Midbrain (tissue), 1 donor: Measurements from ENCODE around the gene OSM.
"Not testable (repeated sequence)": the region's sequence is repeated elsewhere in the genome, so short reads cannot be mapped to it uniquely, and the experiment has no call there.

ENCODE experiments used
- DNase-seq: peaks from one replicate; lab custom pipeline; 2025; lab: John Stamatoyannopoulos, UW

The OSM gene

DNA sequence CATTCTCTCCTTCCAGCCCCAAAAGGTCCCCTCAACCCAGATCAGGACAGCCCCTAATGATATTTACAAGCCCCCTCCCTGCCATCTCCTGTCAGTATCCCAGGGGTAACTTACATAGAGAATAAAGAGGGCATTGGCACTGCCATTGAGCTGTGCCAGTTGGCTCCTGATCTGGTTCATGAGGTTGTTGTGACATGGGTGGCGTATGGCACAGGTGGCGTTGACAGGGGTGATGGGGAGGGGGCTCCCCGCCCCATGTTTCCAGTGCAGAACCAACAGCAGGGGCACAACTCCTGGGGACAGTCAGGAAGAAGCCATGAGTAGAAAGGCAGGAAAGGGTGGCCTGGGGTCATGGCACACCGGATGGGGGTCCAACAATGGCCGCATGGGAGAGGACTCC, 22.0 kb downstream of the OSM start:
- no peak for DNase-seq

DNA sequence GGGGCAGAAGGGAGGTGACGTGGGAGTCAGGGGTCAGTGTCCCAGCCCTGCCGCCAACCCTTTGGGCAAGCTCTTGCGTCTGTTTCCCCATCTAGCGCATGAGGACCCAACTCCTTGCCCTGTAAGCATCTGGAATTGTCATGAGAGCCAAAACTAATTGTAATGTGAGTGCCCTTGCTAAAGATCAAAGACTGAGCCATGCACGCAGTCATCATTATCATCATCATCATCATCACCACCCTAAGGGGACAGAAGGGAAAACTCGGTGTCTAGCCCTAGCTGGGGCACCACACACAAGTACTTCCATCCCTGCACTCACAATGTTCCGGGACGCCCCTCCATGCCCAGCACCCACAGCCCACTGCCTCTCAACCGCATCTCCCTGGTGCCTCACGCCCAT, 22.6 kb downstream of the OSM start:
- DNase-seq, result no peak

DNA sequence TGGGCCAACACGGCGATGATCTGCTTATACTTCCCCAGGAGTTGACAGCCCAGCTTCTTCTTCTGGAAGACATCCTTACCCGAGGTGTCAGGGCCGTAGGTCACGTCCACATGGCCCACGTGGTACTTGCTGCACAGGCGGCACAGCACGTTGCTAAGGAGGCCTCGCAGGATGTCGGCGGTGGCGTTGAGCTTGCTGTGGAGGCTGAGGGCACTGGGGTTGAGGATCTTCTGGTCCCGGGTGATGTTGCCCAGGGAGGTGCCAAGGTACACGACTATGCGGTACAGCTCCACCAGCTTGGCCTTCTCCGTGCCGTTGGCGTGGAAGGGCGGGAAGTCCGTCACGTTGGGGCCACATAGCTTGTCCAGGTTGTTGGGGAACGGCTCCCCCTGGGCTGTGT, 23.0 kb downstream of the OSM start:
- no peak for DNase-seq

DNA sequence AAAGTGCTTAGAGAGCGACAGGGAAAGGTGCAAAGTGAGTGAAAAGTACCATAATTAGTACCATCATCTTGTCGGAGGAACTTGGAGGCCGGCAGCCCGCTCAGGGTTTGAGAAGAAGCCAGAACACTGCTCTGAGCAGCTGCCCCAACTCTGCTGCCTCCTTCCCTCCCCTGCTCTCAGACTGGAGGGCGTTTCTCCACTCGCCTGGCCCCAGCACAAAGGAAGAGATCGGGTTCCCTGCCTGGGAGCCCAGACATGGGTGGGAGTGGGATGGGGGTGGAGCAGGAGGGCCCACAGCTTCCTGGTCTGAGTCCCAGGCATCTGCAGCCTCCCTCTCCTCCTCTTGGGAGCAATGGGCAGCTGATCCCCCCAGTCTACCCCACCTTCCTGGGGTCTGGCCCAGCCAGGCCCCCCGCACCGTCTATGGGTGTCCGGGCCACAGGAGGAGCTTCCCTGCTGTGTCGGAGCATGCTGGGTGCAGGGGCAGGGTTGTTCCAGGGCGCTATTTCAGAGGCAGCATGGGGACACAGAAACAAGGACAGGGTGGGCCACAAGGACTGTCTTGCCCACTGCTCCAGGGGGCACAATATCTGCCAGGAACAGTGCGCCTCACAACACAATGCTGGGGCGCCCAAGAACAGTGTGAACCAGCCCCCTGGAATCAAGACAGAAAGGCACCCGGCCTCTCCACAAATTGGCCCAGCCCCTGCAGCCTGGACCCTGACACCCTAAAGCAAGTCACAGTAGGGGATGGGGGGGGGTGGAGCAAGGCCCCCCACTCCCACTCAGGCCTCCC, 24.9 kb downstream of the OSM start:
- DNase-seq, result no peak

DNA sequence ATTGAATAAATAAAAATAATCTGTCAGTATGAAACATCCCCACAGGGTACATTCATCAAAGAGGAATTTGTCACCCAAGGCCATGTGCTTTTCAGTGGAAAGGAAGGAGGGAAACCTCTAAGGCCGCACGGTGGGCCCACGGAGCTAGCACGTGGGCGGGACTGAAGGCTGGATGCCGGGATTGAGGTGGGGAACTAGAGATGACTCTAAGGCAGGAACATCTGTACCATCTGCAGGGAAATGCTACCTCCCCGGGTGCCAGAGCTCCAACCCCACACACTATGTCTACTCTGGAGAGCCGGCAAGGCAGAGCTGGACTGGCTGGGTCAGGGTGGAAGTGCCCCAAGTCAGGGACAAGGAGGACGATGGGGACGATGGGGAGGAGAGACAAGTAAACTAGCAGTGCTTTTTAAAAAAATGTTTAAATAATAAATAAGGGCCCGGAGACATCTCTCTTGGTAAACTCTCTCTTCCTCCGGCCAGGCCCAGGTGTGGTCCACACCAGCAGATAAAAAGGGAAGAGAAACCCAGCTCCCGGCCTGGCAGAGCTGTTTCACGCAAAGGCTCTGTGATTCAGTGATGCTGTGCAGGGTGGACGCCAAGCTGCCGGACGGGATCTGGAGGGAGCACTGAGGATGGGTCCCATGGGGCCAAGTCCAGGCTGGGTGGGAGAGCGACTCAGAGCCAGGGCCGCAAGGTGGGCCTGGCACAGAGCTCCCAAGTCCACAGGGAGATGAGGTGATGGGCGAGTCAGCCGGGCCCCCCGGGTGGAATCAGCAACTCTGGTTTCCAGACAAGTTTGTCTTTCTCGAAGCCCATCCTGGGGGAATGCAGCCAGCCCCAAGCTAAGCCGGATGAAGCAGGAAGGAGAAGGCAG, 25.9 kb downstream of the OSM start:
- DNase-seq, result no peak

DNA sequence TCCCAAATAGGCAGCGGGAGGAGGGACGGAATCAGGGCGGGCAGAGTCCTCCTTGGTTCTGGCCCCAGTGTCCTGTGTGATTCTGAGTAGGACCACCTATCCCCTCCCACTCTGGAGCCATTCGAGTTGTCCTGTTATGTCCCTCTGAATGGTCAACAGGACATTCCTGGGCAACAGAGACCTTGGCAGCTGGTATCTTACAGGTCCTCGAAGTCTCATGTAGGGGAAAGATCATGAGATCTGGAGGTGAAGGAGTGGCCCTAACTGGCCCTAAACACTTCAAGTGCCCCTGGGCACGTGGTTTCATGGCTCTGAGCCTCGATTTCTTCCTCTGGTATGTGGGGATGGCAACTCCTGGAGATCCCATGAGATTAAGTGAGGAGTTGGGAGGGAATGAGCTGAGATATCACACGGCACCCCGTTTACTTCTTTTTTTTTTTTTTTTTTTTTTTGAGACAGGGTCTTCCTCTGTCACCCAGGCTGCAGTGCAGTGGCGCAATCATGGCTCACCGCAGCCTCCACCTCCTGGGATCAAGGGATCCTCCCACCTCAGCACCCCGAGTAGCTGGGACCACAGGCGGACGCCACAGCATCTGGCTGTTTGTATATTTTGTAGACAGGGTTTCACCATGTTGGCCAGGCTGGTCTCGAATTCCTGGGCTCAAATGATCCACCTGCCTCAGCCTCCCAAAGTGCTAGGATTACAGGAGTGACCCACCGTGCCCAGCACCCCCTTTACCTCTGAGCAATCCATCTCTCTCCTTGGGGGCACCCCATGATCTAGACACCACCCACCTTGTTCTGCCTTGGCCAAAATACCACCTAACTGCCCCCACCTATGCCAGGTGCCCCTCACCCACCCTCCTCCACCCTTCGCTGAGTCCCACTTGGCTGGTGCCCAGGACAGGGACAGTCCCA, 26.9 kb downstream of the OSM start:
- no peak for DNase-seq

DNA sequence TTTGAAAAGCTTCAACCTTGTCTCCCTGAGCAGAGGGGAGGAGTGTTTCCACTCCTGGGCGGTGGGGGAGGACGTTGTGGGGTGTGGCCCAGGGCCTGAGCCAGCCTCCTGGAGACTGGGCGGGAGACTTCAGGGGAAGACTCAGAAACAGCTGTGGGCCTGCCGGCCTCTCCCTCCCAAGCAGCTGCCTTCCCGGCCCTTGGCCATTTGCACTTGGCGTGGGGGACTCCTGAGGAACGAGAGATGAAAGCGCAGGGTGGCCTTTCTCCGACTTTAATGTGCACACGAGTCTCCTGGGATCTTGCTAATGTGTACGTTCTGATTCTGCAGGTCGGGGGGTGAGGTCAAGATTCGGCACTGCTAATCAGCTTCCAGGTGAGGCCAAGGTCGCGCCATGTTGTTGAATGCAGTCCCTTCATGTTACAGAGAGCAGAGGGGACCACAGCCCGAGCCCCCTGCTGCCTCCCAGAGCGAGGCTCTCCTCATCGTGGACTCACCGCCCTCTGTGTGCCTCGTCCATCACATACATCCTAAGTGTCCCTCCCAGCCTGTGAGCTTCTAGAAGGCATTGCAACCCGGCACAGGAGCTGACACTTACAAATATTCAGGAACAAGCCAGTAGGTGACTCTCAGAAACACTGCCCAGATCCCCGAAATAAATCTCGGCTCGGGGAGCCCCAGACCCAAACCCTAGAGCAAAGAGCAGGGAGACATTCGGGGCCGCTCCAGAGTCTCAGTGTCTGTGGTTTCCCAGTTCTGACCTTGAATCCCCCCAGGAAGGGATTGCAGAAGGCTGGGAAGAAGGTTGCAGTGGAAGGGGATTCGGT, 27.8 kb downstream of the OSM start:
- no peak for DNase-seq

DNA sequence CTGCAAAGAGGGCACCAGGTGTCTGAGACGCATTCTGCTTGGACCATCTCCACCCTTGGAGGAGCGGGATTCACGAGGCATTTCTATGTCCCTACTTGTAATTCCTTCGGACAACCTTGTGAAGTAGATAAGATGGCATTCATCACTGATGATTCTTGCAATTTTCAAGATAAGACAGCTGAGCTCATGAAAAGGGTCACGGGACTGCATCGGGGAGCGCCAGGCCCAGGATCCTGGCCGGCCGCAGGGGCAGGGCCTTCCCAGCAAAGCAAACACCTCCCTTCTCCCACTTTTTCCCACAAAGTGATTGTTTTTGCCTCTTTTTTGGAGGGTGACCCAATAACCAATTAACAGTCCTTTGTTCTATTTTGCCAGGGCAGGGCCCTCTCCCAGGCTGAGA, 28.5 kb downstream of the OSM start:
- no peak for DNase-seq

DNA sequence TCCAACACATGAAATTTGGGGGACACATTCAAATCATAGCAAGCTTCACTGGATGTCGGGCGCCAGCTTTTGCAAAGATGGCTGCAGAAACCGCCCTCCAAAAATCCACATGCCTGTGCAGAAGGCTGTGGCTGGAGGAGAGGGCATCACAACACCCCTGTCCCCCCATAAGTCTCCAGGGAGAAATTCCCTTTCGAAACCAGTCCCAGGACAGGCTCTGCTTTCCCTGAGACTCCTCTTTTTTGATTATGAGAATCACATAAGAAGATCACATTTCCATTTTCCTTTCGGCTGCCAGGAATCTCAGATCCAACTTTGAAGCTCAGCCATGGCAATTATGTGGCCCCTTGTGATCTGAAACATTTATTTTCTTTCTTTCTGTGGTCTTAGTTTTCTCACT, 29.8 kb downstream of the OSM start:
- no peak for DNase-seq

DNA sequence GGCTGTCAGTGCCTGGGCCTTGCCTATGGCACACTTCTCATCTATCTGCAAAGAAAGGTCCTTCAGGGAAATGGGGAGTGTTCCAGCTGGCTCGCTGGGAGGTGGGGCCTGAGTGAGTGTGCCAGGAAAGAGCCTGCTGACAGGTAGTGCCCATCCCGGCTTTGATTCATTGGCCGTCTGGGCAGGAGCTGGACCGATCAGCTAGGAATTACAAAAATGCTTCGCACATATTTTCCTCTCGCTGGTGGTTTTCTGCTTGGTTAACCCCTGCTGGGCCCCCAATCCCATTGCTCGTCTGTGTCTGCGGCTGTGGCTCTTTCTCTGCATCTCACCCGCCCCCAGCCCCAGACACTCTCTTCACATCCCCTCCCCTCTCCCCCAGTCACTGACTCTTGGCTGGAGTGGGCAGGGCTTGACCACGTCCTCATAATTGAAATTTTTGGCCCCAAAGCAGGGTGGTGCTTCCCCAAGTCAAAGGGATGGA, 30.9 kb downstream of the OSM start:
- DNase-seq, result no peak

DNA sequence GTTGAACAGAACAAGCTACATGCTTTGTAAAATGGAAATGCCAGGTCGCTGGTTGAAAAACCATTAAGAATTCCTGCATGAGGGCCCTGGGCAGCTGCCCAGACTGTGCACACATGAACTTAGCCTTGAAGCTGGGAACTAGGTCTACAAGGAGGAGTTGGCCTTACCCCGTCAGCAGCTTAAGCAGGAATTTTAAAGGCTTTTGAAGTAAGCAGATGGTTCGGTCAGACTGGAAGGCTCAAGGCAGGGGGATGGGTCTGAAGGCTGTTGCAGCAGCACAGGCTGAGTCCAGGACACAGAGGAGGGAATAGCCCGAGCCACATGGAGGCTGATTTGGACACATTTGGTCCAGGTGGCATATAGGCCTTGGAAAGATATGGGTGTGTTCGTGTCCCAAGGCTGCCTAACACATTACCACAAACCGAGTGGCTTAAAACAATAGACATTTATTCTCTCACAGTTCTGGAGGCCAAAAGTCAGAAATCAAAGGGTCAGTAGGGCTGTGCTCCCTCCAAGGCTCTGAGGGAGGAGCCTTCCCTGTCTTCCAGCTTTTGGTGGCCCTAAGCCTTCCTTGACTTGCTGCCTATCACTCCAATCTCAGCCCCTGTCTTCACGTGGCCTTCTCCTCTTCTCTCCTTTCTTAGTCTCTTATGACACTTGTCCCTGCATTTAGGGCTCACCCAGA, 31.7 kb downstream of the OSM start:
- no peak for DNase-seq

DNA sequence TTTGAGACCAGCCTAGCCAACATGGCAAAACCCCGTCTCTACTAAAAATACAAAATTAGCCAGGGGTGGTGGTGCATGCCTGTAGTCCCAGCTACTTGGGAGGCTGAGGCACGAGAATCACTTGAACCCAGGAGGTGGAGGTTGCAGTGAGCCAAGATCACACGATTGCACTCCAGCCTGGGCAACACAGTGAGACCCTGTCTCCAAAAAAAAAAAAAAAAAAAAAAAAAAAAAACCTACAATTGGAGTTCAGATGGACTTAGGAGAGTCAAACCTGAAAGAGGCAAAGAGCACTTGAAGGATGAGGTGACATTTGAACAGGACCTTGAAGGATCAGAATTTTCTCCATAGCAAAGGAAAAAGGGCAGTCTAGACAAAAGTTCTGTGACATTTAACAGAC, 32.3 kb downstream of the OSM start:
- not testable (repeated sequence) for DNase-seq

DNA sequence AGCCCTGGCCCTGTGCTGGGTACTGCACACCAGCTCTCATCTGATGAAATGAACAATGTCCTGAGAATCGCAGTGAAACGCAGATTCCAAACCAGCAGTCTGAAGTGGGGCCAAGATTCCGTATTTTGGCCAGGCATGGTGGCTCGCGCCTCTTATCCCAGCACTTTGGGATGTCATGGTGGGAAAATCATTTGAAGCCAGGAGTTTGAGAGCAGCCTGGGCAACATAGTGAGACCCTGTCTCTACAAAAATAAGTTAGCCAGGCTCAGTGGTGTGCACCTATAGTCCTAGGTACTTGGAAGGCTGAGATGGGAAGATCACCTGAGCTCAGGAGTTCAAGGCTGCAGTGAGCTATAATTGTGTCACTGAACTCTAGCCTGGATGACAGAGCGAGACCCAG, 33.1 kb downstream of the OSM start:
- DNase-seq, result no peak

DNA sequence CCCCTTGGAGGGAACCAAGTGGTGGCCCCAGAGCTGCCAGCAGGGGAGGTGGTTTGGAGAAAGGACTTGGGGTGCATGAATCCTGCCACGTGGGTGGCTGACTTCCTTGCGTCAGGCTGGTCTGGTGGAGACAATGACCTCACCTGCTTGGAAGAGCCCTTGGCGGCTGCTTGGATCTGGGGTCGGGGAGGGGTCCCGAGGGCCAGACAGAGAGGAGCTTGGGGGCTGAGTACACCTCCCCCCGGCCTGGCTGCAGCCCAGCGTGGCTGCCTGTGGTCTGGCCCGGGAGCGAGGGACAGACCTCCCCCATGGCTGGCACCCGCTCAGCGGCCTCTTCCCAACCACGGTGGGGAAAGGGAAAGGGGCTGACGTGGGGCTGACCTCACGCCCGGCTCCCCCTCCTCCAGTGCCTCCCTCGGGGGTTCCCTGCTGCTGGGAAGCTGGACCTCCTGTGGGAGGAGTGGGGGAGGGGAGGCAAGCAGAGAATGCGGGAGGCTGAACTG, 33.9 kb downstream of the OSM start:
- no peak for DNase-seq

DNA sequence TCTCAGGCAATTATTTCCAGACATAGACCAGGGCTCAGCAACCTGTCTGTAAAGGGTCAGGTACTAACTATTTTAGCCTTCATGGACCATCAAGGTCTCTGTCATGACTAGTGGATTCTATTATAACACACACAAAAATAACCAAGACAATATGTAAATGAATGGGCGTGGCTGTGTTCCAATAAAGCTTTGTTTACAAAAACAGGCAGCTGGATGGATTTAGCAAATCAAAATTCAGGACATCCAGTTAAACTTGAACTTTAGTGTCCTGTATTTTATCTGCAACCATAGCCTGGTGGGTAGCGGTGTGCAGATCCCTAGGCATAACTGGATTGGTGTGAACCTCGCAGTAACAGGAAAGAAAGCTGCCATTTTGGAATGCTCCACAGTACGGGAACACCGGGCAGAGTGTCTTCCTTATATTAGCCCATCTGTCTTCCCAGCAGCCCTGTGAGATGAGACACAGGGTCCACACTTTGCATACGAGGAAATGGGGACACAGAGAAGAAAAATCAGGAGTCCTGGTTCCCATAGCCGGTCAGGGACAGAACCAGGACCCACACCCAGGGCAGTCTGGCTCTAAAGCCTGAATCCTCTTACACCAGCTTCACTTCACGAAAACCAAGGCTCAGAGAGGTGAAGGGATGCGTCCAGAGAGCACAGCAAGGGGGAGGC, 35.7 kb downstream of the OSM start:
- DNase-seq, result no peak

DNA sequence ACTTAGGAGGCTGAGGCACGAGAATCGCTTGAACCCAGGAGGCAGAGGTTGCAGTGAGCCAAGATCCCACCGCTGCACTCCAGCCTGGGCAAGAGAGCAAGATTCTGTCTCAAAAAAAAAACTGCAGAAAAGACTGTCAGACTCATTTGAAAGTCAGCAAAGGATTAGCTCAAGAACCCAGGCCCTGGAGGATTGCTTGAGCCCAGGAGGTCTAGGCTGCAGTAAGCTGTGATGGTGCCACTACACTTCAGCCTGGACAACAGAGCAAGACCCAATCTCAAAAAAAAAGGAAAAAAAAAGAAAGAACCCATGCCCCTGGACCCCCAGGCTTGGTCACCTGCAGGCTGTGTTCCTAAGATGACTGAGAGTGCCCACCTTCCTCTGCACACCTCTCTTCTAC, 36.3 kb downstream of the OSM start:
- DNase-seq, result no peak

DNA sequence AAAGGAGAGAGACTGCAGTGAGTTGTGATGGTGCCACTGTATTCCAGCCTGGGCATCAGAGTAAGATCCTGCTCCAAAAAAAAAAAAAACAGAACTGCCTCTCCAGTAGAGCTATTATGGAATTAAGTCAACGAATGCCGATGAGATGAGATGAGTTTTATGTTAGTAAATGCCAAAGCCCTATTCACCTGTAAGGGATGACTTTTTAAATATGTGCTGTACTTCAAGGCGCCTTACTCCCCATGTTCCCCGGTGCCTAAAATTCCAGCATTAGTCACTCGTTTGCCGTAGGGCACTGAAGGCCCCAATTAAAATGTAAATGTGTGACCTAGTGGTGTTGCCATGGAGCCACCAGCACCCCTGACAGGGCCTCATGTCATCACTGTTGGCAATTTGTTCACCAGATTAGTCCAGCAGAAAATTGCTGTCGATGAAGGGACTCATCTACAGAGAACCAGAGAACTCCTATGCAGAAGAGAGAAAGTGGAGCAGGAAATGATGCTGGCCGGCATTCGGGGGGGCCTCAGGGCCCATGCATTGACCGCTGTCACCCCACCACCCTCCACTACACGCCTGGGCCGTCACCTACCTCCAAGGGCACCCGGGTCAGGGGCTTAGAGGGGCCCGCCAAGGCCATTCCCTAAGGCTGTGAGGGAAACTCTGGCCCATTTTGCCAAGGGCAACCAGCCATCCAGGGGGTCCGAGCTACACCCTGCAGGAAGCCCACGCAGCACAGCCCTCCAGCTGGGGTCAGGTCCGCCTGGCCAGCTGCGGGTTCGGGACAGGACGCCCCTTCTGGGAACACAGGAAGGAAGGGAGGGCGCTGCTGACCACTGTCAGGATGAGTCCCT, 37.9 kb downstream of the OSM start:
- no peak for DNase-seq

DNA sequence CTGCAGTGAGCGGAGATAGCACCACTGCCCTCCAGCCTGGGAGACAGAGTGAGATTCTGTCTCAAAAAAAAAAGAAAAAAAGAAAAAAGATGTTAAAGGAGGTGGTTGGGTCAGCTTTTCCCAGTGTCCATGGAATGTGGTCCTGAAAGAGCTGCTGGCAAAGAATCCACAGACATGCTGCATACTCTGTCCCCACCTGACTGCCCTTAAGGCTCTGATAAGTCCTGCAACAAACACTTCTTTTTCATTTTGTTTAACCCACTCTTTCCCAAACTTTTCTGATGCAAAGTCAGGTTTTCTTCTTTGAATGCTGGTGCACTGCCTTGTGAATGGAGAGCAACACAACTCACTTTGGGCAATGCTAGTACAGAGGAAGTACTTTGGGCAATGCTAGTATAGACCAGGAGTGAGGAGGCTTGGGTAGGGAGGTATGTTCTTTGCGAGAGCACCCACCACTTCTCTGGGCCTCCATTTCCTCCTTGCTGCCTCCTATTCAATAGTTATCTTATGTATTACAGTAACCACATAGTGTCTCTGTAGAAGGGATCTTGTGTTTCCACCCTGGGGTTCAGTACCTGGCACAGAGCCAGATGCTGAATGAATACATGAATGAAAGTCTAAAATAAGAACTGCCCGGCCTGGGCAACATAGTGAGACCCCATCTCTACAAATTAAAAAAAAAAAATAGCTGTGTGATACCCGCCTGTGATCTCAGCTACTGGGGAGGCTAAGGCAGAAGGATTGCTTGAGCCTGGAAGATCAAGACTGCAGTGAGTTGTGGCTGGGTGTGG, 39.0 kb downstream of the OSM start:
- no peak for DNase-seq
